ENCODE measurements around the gene ZNF184. TPM values are rescaled to one million over a fixed set of nuclear protein-coding genes. Genes with fewer than 3 reads are reported as not detected.
A peak's percentile ranks its signal among the peaks of the same experiment; 100 is the strongest.

ZNF184 gene
- total and polyA plus RNA-seq, 10 of the 15 experiments (the other 5 are each of a cell fraction or from before 2014, with no cell fraction given) = 4.1 to 15.1 (median 8.3) TPM

GRCh38 chr6:27472617-27473400 is at the start of gene ZNF184 (continued):
- TF ChIP-seq USF1 (IDR thresholded peaks at IDR 0.05; ENCODE audit: borderline replicate concordance, extremely low read length, insufficient read depth, low read depth, low read length) (no peak), IRF4 (IDR thresholded peaks at IDR 0.05; ENCODE audit: low read depth, low read length) (0 out of 2 replicates have a peak, but pooled peaks have one; percentile 31), ZNF592 (IDR thresholded peaks at IDR 0.05) (no peak), E2F8 (IDR thresholded peaks at IDR 0.05; ENCODE audit: low read depth, partially characterized antibody) (peak; percentile 81), POLR2AphosphoS5 (IDR thresholded peaks at IDR 0.05; ENCODE audit: low read length) (peak; percentile 81), CTCF (IDR thresholded peaks at IDR 0.05 in 2 of 3, conservative IDR thresholded peaks at IDR 0.05 in 1 of 3; ENCODE audit: control insufficient read depth in 2 of 3, extremely low read depth in 1 of 3, insufficient read depth in 1 of 3, low read depth in 3 of 3, low read length in 3 of 3) (peak in 1 of 3 experiments; percentile 20; a peak in 1 of 6 replicates), DPF2 (IDR thresholded peaks at IDR 0.05) (peak; percentile 50; the same call in 1 of the 2 replicates), PML (IDR thresholded peaks at IDR 0.05; ENCODE audit: low read length) (peak; percentile 74), MLLT1 (IDR thresholded peaks at IDR 0.05) (no peak; the same call in none of the 2 replicates), NRF1 (conservative IDR thresholded peaks at IDR 0.05; ENCODE audit: low read depth, low read length) (no peak), EED (IDR thresholded peaks at IDR 0.05; ENCODE audit: low read depth) (peak; percentile 87), EP300 (IDR thresholded peaks at IDR 0.05; ENCODE audit: borderline replicate concordance in 1 of 2, control insufficient read depth in 1 of 2, low read depth in 2 of 2, low read length in 2 of 2) (0 out of 4 replicates have a peak, but pooled peaks of 1 of the 2 experiments have one; percentile 7), RUNX3 (IDR thresholded peaks at IDR 0.05; ENCODE audit: low read length) (peak; percentile 51; the same call in 1 of the 2 replicates), ZSCAN29 (IDR thresholded peaks at IDR 0.05) (no peak), SIN3A (IDR thresholded peaks at IDR 0.05; ENCODE audit: low read depth, low read length) (no peak)

Data from GM12878 (cell line).